ENCODE measurements around the gene PRIMA1.

Gene PRIMA1

GRCh38 chr14:93682459-93682858 is 105.8 kb downstream of the PRIMA1 start:
- DNase-seq (ENCODE audit: low read depth in 2 of 2) = no peak

GRCh38 chr14:93676416-93676958 is 111.8 kb downstream of the PRIMA1 start:
- DNase-seq (ENCODE audit: low read depth in 2 of 2) = no peak

GRCh38 chr14:93675651-93676050 is 112.6 kb downstream of the PRIMA1 start:
- DNase-seq (ENCODE audit: low read depth in 2 of 2) = no peak

DNA sequence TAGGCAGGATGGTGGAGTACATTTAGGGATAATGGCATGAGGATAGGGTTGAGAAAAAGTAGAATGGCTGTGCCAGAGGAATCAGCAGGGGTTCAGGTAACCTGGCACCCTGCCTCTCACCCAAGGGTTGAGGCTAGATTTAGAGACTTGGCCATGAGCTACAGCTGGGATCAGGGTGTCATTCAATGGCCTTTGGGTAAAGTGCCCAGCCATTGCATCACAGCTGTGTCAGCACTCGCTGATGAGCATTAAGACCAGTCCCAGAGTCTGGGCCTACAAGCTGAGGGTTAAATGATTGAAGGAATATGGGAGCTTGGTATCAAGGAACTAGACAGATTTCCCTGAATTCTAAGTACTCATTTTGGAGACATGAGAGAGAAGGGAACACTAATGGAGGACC is 113.9 kb downstream of the PRIMA1 start:
- no peak for DNase-seq (ENCODE audit: low read depth in 2 of 2)

- no peak for DNase-seq (ENCODE audit: low read depth in 2 of 2)
Observed at GRCh38 chr14:93669632-93670031, 118.7 kb downstream of the PRIMA1 start.

All from stimulated activated CD4-positive, alpha-beta T cell treated with anti-CD3 and anti-CD28 coated beads, Interleukin-4, amount 100 ng/mL, for 48 hours (primary cell).